Measurements from ENCODE around the gene LRRC8B. TPM values are rescaled to one million over a fixed set of nuclear protein-coding genes. Genes with fewer than 3 reads are reported as not detected.

The LRRC8B gene
- total RNA-seq, 2 experiments from 2014 or later: 38.9 to 41.5 TPM

- ChIA-PET CTCF (interaction anchor here (1.0 to 1.5 kb wide), 4 partner anchors 9 to 116 kb away, joined by 3 to 8 read pairs (median 5); no protein-coding TSS in a partner anchor), POLR2A (no interaction called here)
- ATAC-seq: no peak
- H3K4me1 Mint-ChIP-seq: peaks cover 73% of the 10 kb centered on the region
- H3K9me3 Mint-ChIP-seq (ENCODE audit: low read depth): peaks cover 12% of the 10 kb centered on the region
- peaks cover 68% of the 10 kb centered on the region for H3K36me3 Mint-ChIP-seq (ENCODE audit: low read depth)
- DNase-seq: no peak
- intact Hi-C loops (cut with DNase I, micrococcal nuclease): no loop called here
- H3K27ac Mint-ChIP-seq: no peak overlapping the region
- no peak overlapping the region for H3K4me3 Mint-ChIP-seq
- H3K27me3 Mint-ChIP-seq: no peaks in the 10 kb centered on the region
Measured at GRCh38 chr1:89646259-89646658, 121.6 kb downstream of the LRRC8B start.

Other genes starting within 250 kb of the LRRC8B start
- gene GBP6, start 160.8 kb upstream of the LRRC8B start, total RNA-seq: under 1 TPM; 0.46 to 0.53 TPM
- gene LRRC8C, start 108.3 kb downstream of the LRRC8B start, total RNA-seq: 10 to 100 TPM; 31.5 to 37.1 TPM

Measured in activated CD4-positive, alpha-beta T cell treated with anti-CD3 and anti-CD28 coated beads for 36 hours (primary cell).